Measurements from ENCODE around the gene MAPK8. TPM values are rescaled to one million over a fixed set of nuclear protein-coding genes. Genes with fewer than 3 reads are reported as not detected.

MAPK8 gene
- polyA plus RNA-seq, 4 donors, result 12.4 to 41.2 (median 22.3) TPM

GRCh38 chr10:48365668-48366067 is 59.2 kb downstream of the MAPK8 start:
- WGBS, 3 donors, result 94 to 98% (median 97%) methylated on average over 1 of the region's 1 CpG
- H3K9me3 ChIP-seq (ENCODE audit: control insufficient read depth in 2 of 2, insufficient read depth in 1 of 2, low read depth in 1 of 2, low read length in 1 of 2), result no peaks in the 10 kb centered on the region
- no peak for DNase-seq
- no peak overlapping the region for H3K4me3 ChIP-seq (ENCODE audit: low read depth in 1 of 3, low read length in 3 of 3)
- H3K27me3 ChIP-seq (ENCODE audit: control insufficient read depth in 3 of 3, insufficient read depth in 3 of 3, low read length in 3 of 3), result no peaks in the 10 kb centered on the region
- no peak overlapping the region for H3K27ac ChIP-seq (ENCODE audit: low read depth in 1 of 3, low read length in 2 of 3)
- peak; percentile 74 for FAIRE-seq
- H3K4me1 ChIP-seq (ENCODE audit: control insufficient read depth in 3 of 3, insufficient read depth in 2 of 3, low read depth in 1 of 3, low read length in 2 of 3), result peaks cover 0 to 4% (median 0%) of the 10 kb centered on the region in 3 donors
- no peaks in the 10 kb centered on the region for H3K36me3 ChIP-seq (ENCODE audit: control insufficient read depth in 3 of 3, insufficient read depth in 2 of 3, low read depth in 1 of 3, low read length in 3 of 3)

- Histone ChIP-seq H3K9me3 (ENCODE audit: control insufficient read depth in 2 of 2, insufficient read depth in 1 of 2, low read depth in 1 of 2, low read length in 1 of 2) (no peaks in the 10 kb centered on the region), H3K4me1 (ENCODE audit: control insufficient read depth in 3 of 3, insufficient read depth in 2 of 3, low read depth in 1 of 3, low read length in 2 of 3) (peaks cover 0 to 4% (median 0%) of the 10 kb centered on the region in 3 donors), H3K4me3 (ENCODE audit: low read depth in 1 of 3, low read length in 3 of 3) (no peak overlapping the region), H3K36me3 (ENCODE audit: control insufficient read depth in 3 of 3, insufficient read depth in 2 of 3, low read depth in 1 of 3, low read length in 3 of 3) (no peaks in the 10 kb centered on the region), H3K27me3 (ENCODE audit: control insufficient read depth in 3 of 3, insufficient read depth in 3 of 3, low read length in 3 of 3) (no peaks in the 10 kb centered on the region), H3K27ac (ENCODE audit: low read depth in 1 of 3, low read length in 2 of 3) (no peak overlapping the region)
- DNase-seq (no peak), FAIRE-seq (no peak)
These were observed 59.8 kb downstream of the MAPK8 start for GRCh38 chr10:48366261-48366660.

GRCh38 chr10:48369501-48369900 is 63.0 kb downstream of the MAPK8 start:
- DNase-seq, result no peak
- Histone ChIP-seq H3K27me3 (ENCODE audit: control insufficient read depth in 3 of 3, insufficient read depth in 3 of 3, low read length in 3 of 3) (no peaks in the 10 kb centered on the region), H3K36me3 (ENCODE audit: control insufficient read depth in 3 of 3, insufficient read depth in 2 of 3, low read depth in 1 of 3, low read length in 3 of 3) (no peaks in the 10 kb centered on the region), H3K27ac (ENCODE audit: low read depth in 1 of 3, low read length in 2 of 3) (no peak overlapping the region), H3K4me1 (ENCODE audit: control insufficient read depth in 3 of 3, insufficient read depth in 2 of 3, low read depth in 1 of 3, low read length in 2 of 3) (no peaks in the 10 kb centered on the region), H3K9me3 (ENCODE audit: control insufficient read depth in 2 of 2, insufficient read depth in 1 of 2, low read depth in 1 of 2, low read length in 1 of 2) (no peaks in the 10 kb centered on the region), H3K4me3 (ENCODE audit: low read depth in 1 of 3, low read length in 3 of 3) (no peak overlapping the region)
- no peak for FAIRE-seq

DNA sequence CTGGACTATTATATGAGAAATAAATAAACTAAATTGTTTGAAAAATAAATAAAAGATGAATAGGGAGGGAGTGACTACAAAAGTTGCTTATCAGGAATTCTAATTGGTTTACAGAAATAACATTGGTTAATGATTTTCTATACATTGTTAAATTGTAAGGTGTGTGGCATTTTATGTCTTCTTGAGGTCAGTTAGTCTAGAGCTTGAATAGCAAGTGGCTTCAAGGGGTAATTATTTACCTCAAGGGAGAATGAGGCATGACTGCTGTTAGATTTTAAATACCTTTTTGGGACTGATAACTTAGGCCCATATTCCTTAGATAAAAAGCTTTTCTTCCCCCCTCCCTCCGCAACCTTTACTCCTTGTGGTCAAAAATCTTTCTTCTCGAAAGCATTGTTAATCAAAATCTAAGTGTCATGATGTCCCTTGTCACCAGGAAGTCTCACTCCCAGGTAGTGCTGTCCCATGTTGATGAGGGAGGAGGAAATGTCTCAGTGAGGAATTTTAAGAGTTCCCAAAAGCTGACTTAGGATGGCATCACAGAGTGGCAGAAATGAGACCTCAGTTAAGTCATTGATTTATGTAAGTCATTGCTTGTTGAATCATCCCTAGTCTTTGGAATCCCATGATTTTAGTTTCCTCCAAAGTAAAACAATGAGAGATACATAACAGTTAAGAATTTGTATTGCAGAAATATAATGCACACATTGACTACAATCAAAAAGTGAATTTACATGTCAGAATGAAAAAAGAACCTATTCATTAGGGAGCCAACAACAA is 71.5 kb downstream of the MAPK8 start:
- Histone ChIP-seq H3K27me3 (ENCODE audit: control insufficient read depth in 3 of 3, insufficient read depth in 3 of 3, low read length in 3 of 3) (no peaks in the 10 kb centered on the region), H3K4me3 (ENCODE audit: low read depth in 1 of 3, low read length in 3 of 3) (no peak overlapping the region), H3K4me1 (ENCODE audit: control insufficient read depth in 3 of 3, insufficient read depth in 2 of 3, low read depth in 1 of 3, low read length in 2 of 3) (peaks cover 0 to 1% (median 0%) of the 10 kb centered on the region in 3 donors), H3K9me3 (ENCODE audit: control insufficient read depth in 2 of 2, insufficient read depth in 1 of 2, low read depth in 1 of 2, low read length in 1 of 2) (peaks cover 0 to 11% of the 10 kb centered on the region in 2 donors), H3K36me3 (ENCODE audit: control insufficient read depth in 3 of 3, insufficient read depth in 2 of 3, low read depth in 1 of 3, low read length in 3 of 3) (no peaks in the 10 kb centered on the region), H3K27ac (ENCODE audit: low read depth in 1 of 3, low read length in 2 of 3) (no peak overlapping the region)
- DNase-seq (no peak), FAIRE-seq (no peak)
- WGBS, 3 donors, result 76 to 79% (median 77%) methylated on average over 2 of the region's 2 CpGs

DNA sequence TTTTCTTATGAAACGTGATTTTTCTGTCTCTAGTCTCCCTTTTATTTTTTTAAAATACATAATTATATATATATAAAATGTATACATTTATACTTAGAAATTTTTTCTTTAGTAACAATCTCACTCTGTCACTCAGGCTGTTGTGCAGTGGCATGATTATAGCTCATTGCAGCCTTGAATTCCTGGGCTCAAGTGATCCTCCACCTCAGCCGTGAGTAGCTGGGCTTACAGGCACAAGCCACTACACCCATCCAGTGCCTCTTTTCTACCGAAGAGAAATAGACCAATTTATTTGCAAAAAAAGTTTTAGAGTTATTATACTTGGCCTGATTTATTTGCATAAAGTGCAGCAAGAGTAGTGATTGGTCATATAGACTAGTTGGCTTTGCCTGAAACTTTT is 72.2 kb downstream of the MAPK8 start:
- Histone ChIP-seq H3K4me1 (ENCODE audit: control insufficient read depth in 3 of 3, insufficient read depth in 2 of 3, low read depth in 1 of 3, low read length in 2 of 3) (peaks cover 0 to 1% (median 0%) of the 10 kb centered on the region in 3 donors), H3K27me3 (ENCODE audit: control insufficient read depth in 3 of 3, insufficient read depth in 3 of 3, low read length in 3 of 3) (no peaks in the 10 kb centered on the region), H3K9me3 (ENCODE audit: control insufficient read depth in 2 of 2, insufficient read depth in 1 of 2, low read depth in 1 of 2, low read length in 1 of 2) (peaks cover 0 to 11% of the 10 kb centered on the region in 2 donors), H3K27ac (ENCODE audit: low read depth in 1 of 3, low read length in 2 of 3) (no peak overlapping the region), H3K36me3 (ENCODE audit: control insufficient read depth in 3 of 3, insufficient read depth in 2 of 3, low read depth in 1 of 3, low read length in 3 of 3) (no peaks in the 10 kb centered on the region), H3K4me3 (ENCODE audit: low read depth in 1 of 3, low read length in 3 of 3) (no peak overlapping the region)
- DNase-seq, result no peak
- FAIRE-seq, result no peak
- WGBS, 3 donors, result 84 to 94% (median 89%) methylated on average over 3 of the region's 3 CpGs

DNA sequence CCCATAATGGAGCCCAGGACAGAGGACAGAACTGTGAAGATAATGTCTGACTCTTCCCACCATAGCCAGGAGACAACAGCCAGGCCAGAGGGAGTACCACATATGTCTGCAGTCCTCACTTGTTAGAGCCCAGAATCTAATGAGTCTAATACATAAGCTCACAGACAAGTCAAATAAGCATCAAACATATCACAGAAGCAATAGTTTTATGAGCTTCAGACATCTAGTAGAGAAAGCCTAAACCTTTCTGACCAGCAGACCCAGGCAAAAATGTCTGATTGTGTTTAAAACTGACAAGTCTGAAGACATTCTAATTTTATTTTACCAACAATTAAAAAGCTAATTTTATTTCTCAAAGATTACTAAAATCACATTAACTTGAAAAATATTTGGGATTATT is 75.5 kb downstream of the MAPK8 start:
- no peak for FAIRE-seq
- DNase-seq, result no peak
- Histone ChIP-seq H3K36me3 (ENCODE audit: control insufficient read depth in 3 of 3, insufficient read depth in 2 of 3, low read depth in 1 of 3, low read length in 3 of 3) (no peaks in the 10 kb centered on the region), H3K27me3 (ENCODE audit: control insufficient read depth in 3 of 3, insufficient read depth in 3 of 3, low read length in 3 of 3) (no peaks in the 10 kb centered on the region), H3K9me3 (ENCODE audit: control insufficient read depth in 2 of 2, insufficient read depth in 1 of 2, low read depth in 1 of 2, low read length in 1 of 2) (peaks cover 0 to 11% of the 10 kb centered on the region in 2 donors), H3K27ac (ENCODE audit: low read depth in 1 of 3, low read length in 2 of 3) (no peak overlapping the region), H3K4me3 (ENCODE audit: low read depth in 1 of 3, low read length in 3 of 3) (no peak overlapping the region), H3K4me1 (ENCODE audit: control insufficient read depth in 3 of 3, insufficient read depth in 2 of 3, low read depth in 1 of 3, low read length in 2 of 3) (peaks cover 0 to 1% (median 0%) of the 10 kb centered on the region in 3 donors)

GRCh38 chr10:48382982-48383381 is 76.5 kb downstream of the MAPK8 start:
- Histone ChIP-seq H3K9me3 (ENCODE audit: control insufficient read depth in 2 of 2, insufficient read depth in 1 of 2, low read depth in 1 of 2, low read length in 1 of 2) (peaks cover 0 to 11% of the 10 kb centered on the region in 2 donors), H3K4me1 (ENCODE audit: control insufficient read depth in 3 of 3, insufficient read depth in 2 of 3, low read depth in 1 of 3, low read length in 2 of 3) (no peaks in the 10 kb centered on the region), H3K4me3 (ENCODE audit: low read depth in 1 of 3, low read length in 3 of 3) (no peak overlapping the region), H3K36me3 (ENCODE audit: control insufficient read depth in 3 of 3, insufficient read depth in 2 of 3, low read depth in 1 of 3, low read length in 3 of 3) (no peaks in the 10 kb centered on the region), H3K27me3 (ENCODE audit: control insufficient read depth in 3 of 3, insufficient read depth in 3 of 3, low read length in 3 of 3) (no peaks in the 10 kb centered on the region), H3K27ac (ENCODE audit: low read depth in 1 of 3, low read length in 2 of 3) (no peak overlapping the region)
- no peak for DNase-seq
- no peak for FAIRE-seq

DNA sequence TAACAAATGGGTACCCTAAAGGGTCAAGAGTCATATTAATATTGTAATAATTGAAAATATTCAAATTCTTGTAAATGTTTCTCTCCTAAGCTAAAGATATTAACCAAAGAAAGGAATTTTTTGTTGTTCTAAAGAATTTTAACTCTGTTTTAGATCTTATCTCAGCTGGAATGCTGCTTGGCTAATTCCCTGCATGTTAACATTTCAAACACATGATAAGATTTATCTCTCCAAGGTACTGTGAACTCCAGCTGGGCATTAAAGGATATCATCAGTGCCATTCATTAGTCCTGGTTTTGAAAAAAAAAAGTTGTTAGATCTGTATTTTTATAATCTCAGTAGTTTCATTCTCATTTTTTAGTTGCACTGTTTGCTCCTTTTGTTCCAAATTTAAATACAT is 76.9 kb downstream of the MAPK8 start:
- H3K27ac ChIP-seq (ENCODE audit: low read depth in 1 of 3, low read length in 2 of 3), result no peak overlapping the region
- no peaks in the 10 kb centered on the region for H3K4me1 ChIP-seq (ENCODE audit: control insufficient read depth in 3 of 3, insufficient read depth in 2 of 3, low read depth in 1 of 3, low read length in 2 of 3)
- H3K36me3 ChIP-seq (ENCODE audit: control insufficient read depth in 3 of 3, insufficient read depth in 2 of 3, low read depth in 1 of 3, low read length in 3 of 3), result no peaks in the 10 kb centered on the region
- H3K4me3 ChIP-seq (ENCODE audit: low read depth in 1 of 3, low read length in 3 of 3), result no peak overlapping the region
- DNase-seq, result no peak
- H3K27me3 ChIP-seq (ENCODE audit: control insufficient read depth in 3 of 3, insufficient read depth in 3 of 3, low read length in 3 of 3), result no peaks in the 10 kb centered on the region
- FAIRE-seq, result no peak
- H3K9me3 ChIP-seq (ENCODE audit: control insufficient read depth in 2 of 2, insufficient read depth in 1 of 2, low read depth in 1 of 2, low read length in 1 of 2), result peaks cover 0 to 11% of the 10 kb centered on the region in 2 donors

DNA sequence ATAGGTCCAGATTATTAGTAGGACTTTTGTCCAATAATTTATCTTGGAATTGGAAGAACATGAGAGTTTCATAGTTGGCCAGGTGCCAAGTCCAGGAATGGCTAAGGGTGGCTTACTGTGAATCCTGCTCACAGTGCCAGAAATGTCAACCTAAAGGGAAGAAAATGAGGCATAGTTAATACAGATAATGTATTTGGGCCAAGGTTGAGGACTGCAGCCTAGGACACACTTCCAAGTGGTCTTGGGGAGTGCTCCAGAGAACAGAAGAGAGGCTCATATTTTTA is 78.2 kb downstream of the MAPK8 start:
- no peak for DNase-seq
- H3K4me3 ChIP-seq (ENCODE audit: low read depth in 1 of 3, low read length in 3 of 3), result no peak overlapping the region
- no peaks in the 10 kb centered on the region for H3K36me3 ChIP-seq (ENCODE audit: control insufficient read depth in 3 of 3, insufficient read depth in 2 of 3, low read depth in 1 of 3, low read length in 3 of 3)
- H3K27me3 ChIP-seq (ENCODE audit: control insufficient read depth in 3 of 3, insufficient read depth in 3 of 3, low read length in 3 of 3), result no peaks in the 10 kb centered on the region
- H3K27ac ChIP-seq (ENCODE audit: low read depth in 1 of 3, low read length in 2 of 3), result no peak overlapping the region
- no peak for FAIRE-seq
- peaks cover 0 to 2% (median 0%) of the 10 kb centered on the region in 3 donors for H3K4me1 ChIP-seq (ENCODE audit: control insufficient read depth in 3 of 3, insufficient read depth in 2 of 3, low read depth in 1 of 3, low read length in 2 of 3)
- H3K9me3 ChIP-seq (ENCODE audit: control insufficient read depth in 2 of 2, insufficient read depth in 1 of 2, low read depth in 1 of 2, low read length in 1 of 2), result peaks cover 0 to 11% of the 10 kb centered on the region in 2 donors
